NOMO-1 treated with DMSO at 0.1 percent for 48 hours (cell line): ENCODE results near the gene TRIM64.
"Not testable (repeated sequence)": the region's sequence is repeated elsewhere in the genome, so short reads cannot be mapped to it uniquely, and the experiment has no call there.

Source experiments
- DNase-seq: peaks from one replicate; lab custom pipeline; 2025; ENCODE audit not compliant: unreplicated experiment; lab: John Stamatoyannopoulos, UW

TRIM64 gene

DNA sequence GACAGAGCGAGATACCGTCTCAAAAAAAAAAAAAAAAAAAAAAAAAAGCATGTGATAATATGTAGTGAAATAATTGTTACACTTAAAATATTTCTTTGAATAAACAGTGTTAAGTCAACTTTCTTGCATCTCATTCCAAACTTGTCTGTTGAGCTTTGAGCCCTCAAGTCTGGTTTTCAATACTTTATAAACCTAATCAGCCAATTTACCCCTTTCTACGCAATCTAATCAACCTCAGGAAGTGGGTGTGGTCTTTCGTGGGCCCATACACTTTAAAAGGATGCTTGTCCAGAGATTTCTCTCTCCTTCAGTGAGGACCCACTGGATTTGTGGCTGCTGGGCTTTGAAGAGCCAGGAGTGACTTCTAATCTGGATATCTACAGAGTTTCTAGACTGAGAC lies at the start of gene TRIM64:
Gene TRIM64, plus strand, starts transcription at position 301 of the 400 bp plus-strand sequence. CDS start 2,467 bp downstream, outside the sequence.
- DNase-seq, result not testable (repeated sequence)

GRCh38 chr11:89922195-89922660 lies 43.6 kb upstream of the TRIM64 start, which contains the start of gene TRIM49D1:
TRIM49D1 (minus strand) TSS chr11:89922245; CDS start chr11:89917710, 4,535 bp downstream.
- no peak for DNase-seq

DNA sequence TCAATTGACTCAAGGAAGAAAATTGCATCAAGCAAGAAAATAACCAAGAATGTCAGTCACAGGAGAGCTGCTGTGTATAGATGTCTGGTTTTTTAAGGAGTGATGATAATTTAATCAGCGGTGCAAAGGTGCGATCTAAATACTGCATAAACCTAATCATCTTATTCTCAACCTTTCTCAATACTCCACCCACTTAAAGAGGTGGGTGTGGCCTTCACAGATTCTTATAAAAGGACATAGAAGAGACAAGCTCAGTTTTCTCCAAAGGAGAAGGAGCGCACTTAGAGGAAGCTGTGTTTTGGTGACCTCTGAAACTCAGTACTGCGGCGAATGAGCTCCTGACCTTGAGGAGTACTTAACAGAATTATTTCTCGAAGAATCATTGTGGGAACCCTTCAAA lies 42.1 kb upstream of the TRIM64 start, which contains the start of gene TRIM49D2:
Gene TRIM49D2, plus strand, starts transcription at position 301 of the 400 bp plus-strand sequence. CDS start 2,698 bp downstream, outside the sequence.
- DNase-seq, result not testable (repeated sequence)

DNA sequence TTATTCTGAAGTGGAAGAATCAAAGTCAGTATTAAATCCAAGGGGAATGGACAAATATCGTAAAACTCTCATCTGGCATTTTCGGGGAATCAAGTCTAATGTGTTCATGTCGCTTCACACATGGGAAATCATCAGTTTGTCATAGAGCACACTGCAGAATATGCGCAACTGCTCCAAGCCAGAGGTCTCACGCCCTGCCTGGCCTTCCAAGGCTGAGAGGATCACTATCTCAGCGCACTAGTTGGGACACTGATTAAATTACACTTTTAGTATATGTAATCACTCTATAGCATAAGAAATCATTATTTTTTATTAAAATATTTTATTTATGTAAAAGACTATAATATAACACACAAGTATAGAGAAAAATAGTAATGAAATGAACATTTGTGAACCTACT lies 5.0 kb upstream of the TRIM64 start:
- DNase-seq, result not testable (repeated sequence)
